HepG2 (cell line): ENCODE data around the gene KLF11. TPM values are rescaled to one million over a fixed set of nuclear protein-coding genes. Genes with fewer than 3 reads are reported as not detected.

Source experiments
- ATAC-seq: fragments of 200-7000 bp; cut with Tn5 transposase; 3 replicates; pipeline ENCODE4 v1.9.1; 2020; ENCODE audit warnings: mild to moderate bottlenecking, moderate library complexity
- BruUV-seq: library from RNA; stranded (reverse); fragments of 400-500 nt; replicated peaks from 2 replicates; lab custom pipeline; 2021; lab: Mats Ljungman, UMichigan
- CTCF ChIA-PET: fragments of 300-600 bp; formaldehyde crosslinking; extraction: SDS; loops from one replicate; lab custom pipeline; 2021; ENCODE audit warnings: low total read pairs, inconsistent platforms, low intra/inter-chr PET ratio; lab: Yijun Ruan, JAX
- POLR2A ChIA-PET: fragments of 350-600 bp; sonication (Branson Sonifier 250); formaldehyde crosslinking; loops from one replicate; lab custom pipeline; 2020; ENCODE audit warnings: antibody characterized with exemption, inconsistent platforms; lab: Yijun Ruan, JAX
- DNase-seq: peaks from one replicate; pipeline ENCODE4 v3.0.0-alpha.2; 2015; ENCODE audit warnings: low spot score
- FAIRE-seq: peaks from 3 replicates; lab custom pipeline; 2011; peaks lifted over from hg19 to GRCh38; lab: Jason Lieb, UNC
- H2AFZ ChIP-seq: one replicate; pipeline ENCODE4 v1.6.1; 2011; ENCODE audit warnings: low read length, inconsistent platforms
- H3K27ac ChIP-seq: fragments of 300-600 bp; 3 replicates; pipeline ENCODE4 v1.8.0; 2011; ENCODE audit warnings: mixed run types, mild to moderate bottlenecking, mixed read lengths, low read length, inconsistent platforms; ENCODE audit not compliant: insufficient read depth; ENCODE audit errors: extremely low read length
- H3K27me3 ChIP-seq, 2 experiments: fragments of 200-600 bp in 1 of 2; 2 replicates in 1 of 2; 3 replicates in 1 of 2; pipeline versions ENCODE4 v1.6.0 to v1.8.0; 2011; ENCODE audit warnings: low read length in 2 of 2, mild to moderate bottlenecking in 2 of 2, moderate library complexity in 2 of 2, inconsistent platforms in 1 of 2; ENCODE audit not compliant: insufficient read depth in 2 of 2, control insufficient read depth in 1 of 2
- H3K36me3 ChIP-seq, 2 experiments: fragments of 200-600 bp in 1 of 2; replicated peaks in 1 of 2; 2 replicates in 1 of 2; 3 replicates in 1 of 2; pipeline versions ENCODE4 v1.5.1 to v1.8.0; 2011; ENCODE audit warnings: low read length in 2 of 2, inconsistent platforms in 1 of 2; ENCODE audit not compliant: insufficient read depth in 2 of 2, control insufficient read depth in 1 of 2
- H3K4me1 ChIP-seq: 2 replicates; pipeline ENCODE4 v1.5.1; 2012; ENCODE audit warnings: low read length, inconsistent platforms; ENCODE audit not compliant: insufficient read depth
- H3K4me2 ChIP-seq: 2 replicates; pipeline ENCODE4 v1.6.0; 2011; ENCODE audit warnings: low read depth, low read length, inconsistent platforms
- H3K4me3 ChIP-seq, 3 experiments: fragments of 200-600 bp in 1 of 3; sonication (generic), shearing (Covaris generic) in 1 of 3; replicated peaks in 1 of 3; 2 replicates each; pipeline ENCODE4 v1.5.1; 2011 to 2016; ENCODE audit warnings: low read length in 3 of 3, inconsistent platforms in 2 of 3, low read depth in 2 of 3, mild to moderate bottlenecking in 2 of 3, control low read depth in 1 of 3, mixed read lengths in 1 of 3; ENCODE audit not compliant: insufficient read depth in 1 of 3
- H3K79me2 ChIP-seq: one replicate; pipeline ENCODE4 v1.6.1; 2011; ENCODE audit warnings: low read length, inconsistent platforms; ENCODE audit not compliant: insufficient read depth
- H3K9ac ChIP-seq: 2 replicates; pipeline ENCODE4 v1.6.0; 2011; ENCODE audit warnings: mild to moderate bottlenecking, low read depth, low read length, inconsistent platforms; ENCODE audit not compliant: insufficient read depth
- H3K9me3 ChIP-seq: 2 replicates; pipeline ENCODE4 v1.5.1; 2012; ENCODE audit warnings: mild to moderate bottlenecking, low read length
- H4K20me1 ChIP-seq: 2 replicates; pipeline ENCODE4 v1.6.0; 2011; ENCODE audit warnings: inconsistent platforms, mild to moderate bottlenecking, low read length, moderate library complexity; ENCODE audit not compliant: insufficient read depth
- ATF2 ChIP-seq: sonication (generic); formaldehyde crosslinking; IDR thresholded peaks from 2 replicates; pipeline ENCODE4 v1.4.0; 2020; ENCODE audit warnings: missing genetic modification reagents
- CSRNP2 ChIP-seq: sonication (generic); formaldehyde crosslinking; conservative IDR thresholded peaks from 2 replicates; pipeline ENCODE4 v1.8.0; 2022; ENCODE audit warnings: low read depth, missing genetic modification reagents
- FOXK2 ChIP-seq: fragments of 450-650 bp; IDR thresholded peaks from 2 replicates; pipeline ENCODE4 v1.6.1; 2016
- ISX ChIP-seq: sonication (generic); formaldehyde crosslinking; conservative IDR thresholded peaks from 2 replicates; pipeline ENCODE4 v1.5.0; 2020; ENCODE audit warnings: missing genetic modification reagents
- LCORL ChIP-seq, 2 experiments: fragments of 450-650 bp in 1 of 2; sonication (generic) in 1 of 2; formaldehyde crosslinking in 1 of 2; IDR thresholded peaks; 2 replicates each; pipeline versions ENCODE4 v1.5.0 to v1.6.1; 2017 to 2020; ENCODE audit warnings: antibody characterized with exemption in 1 of 2, missing genetic modification reagents in 1 of 2
- NFIB ChIP-seq: sonication (generic); formaldehyde crosslinking; IDR thresholded peaks from 2 replicates; pipeline ENCODE4 v1.9.0; 2021; ENCODE audit warnings: missing genetic modification reagents, mild to moderate bottlenecking, borderline replicate concordance
- NR1H2 ChIP-seq: sonication (generic); formaldehyde crosslinking; IDR thresholded peaks from 2 replicates; pipeline ENCODE4 v1.8.1; 2022; ENCODE audit warnings: low read depth, missing genetic modification reagents, borderline replicate concordance
- RAD51 ChIP-seq: fragments of 450-650 bp; IDR thresholded peaks from 2 replicates; pipeline ENCODE4 v1.6.1; 2016; ENCODE audit warnings: borderline replicate concordance
- RCOR2 ChIP-seq: IDR thresholded peaks from 2 replicates; pipeline ENCODE4 v1.6.1; 2016; ENCODE audit warnings: missing biosample characterization, missing genetic modification reagents
- SMAD3 ChIP-seq: sonication (generic); formaldehyde crosslinking; IDR thresholded peaks from 2 replicates; pipeline ENCODE4 v1.4.0; 2020; ENCODE audit warnings: missing genetic modification reagents
- ZNF746 ChIP-seq: sonication (generic); formaldehyde crosslinking; IDR thresholded peaks from 2 replicates; pipeline ENCODE4 v1.8.0; 2022; ENCODE audit warnings: mild to moderate bottlenecking, missing genetic modification reagents
- WGBS: methylation state at CpG from one replicate; pipeline ENCODE4 v1.1.6; 2017; ENCODE audit warnings: low lambda C conversion rate; 5-methylcytosine and 5-hydroxymethylcytosine counted together
- in situ Hi-C: cut with HindIII; loops from 2 replicates; pipeline ENCODE4 v1.10.0; 2017; ENCODE audit warnings: low pct_unique_long_range_greater_than_20kb; ENCODE audit not compliant: extremely low pct_ligation_motif_present
- intact Hi-C: fragments of 100-400 bp; cut with micrococcal nuclease; formaldehyde crosslinking; loops from one replicate; pipeline ENCODE4 v1.10.0; 2022; ENCODE audit not compliant: unreplicated experiment
- polyA plus RNA-seq, 8 experiments: library from polyadenylated mRNA; depleted of rRNA in 3 of 8; stranded (reverse) in 7 of 8; unstranded in 1 of 8; fragments of >200 nt; fragmentation: Illumina TruSeq in 4 of 8; extraction: Trizol in 4 of 8; gene quantifications; 2 replicates each; pipeline versions ENCODE4 v1.2.1 to v1.2.3, GENCODE V29; 2011 to 2016; ENCODE audit warnings: low read depth in 4 of 8, missing spikeins in 1 of 8, mixed read lengths in 1 of 8; ENCODE audit not compliant: insufficient read depth in 1 of 8
- small RNA-seq, 3 experiments: library from RNA; depleted of rRNA; stranded (forward); fragments of <200 nt; gene quantifications; one replicate each; pipeline ENCODE3, GENCODE V24; 2012; ENCODE audit warnings: low read depth in 2 of 3, low replicate concordance in 1 of 3; ENCODE audit not compliant: insufficient read length in 3 of 3, insufficient read depth in 2 of 3
- total RNA-seq, 5 experiments: library from RNA; depleted of rRNA; stranded (reverse); fragments of >200 nt; fragmentation: Illumina TruSeq; extraction: Trizol; gene quantifications; 2 replicates each; pipeline ENCODE4 v1.2.3, GENCODE V29; 2016; ENCODE audit warnings: low read depth in 1 of 5

The KLF11 gene
- total and polyA plus RNA-seq, 2 of the 13 experiments (the other 11 are each of a cell fraction or from before 2014, with no cell fraction given) = 2.5 to 11.8 TPM

GRCh38 chr2:10103179-10103578, 59.8 kb downstream of the KLF11 start:
- intact Hi-C loops = no loop called here
- in situ Hi-C loops = no loop called here
- CTCF ChIA-PET = no interaction called here
- Histone ChIP-seq H3K9me3 (no peaks in the 10 kb centered on the region), H3K79me2 (no peaks in the 10 kb centered on the region), H4K20me1 (no peaks in the 10 kb centered on the region), H3K4me2 (no peak overlapping the region), H3K4me3 (no peak overlapping the region), H3K27ac (no peak overlapping the region), H3K9ac (no peak overlapping the region), H3K27me3 (no peaks in the 10 kb centered on the region; a peak in 2 of 5 replicates)
- BruUV-seq = no TSS peak
- DNase-seq = no peak
- no peak for TF ChIP-seq ZNF746 (CRISPR knock-in tag)
- TF ChIP-seq ISX = no peak
- TF ChIP-seq RAD51 = no peak
- TF ChIP-seq ATF2 = no peak
- TF ChIP-seq SMAD3 = no peak
- no peak for TF ChIP-seq NFIB (CRISPR knock-in tag)
- no peak for TF ChIP-seq FOXK2
- no peak for TF ChIP-seq LCORL (IDR thresholded peaks at IDR 0.05)
- no peak for TF ChIP-seq LCORL (CRISPR knock-in tag; IDR thresholded peaks at IDR 0.05)
- TF ChIP-seq CSRNP2 (CRISPR knock-in tag) = no peak
- TF ChIP-seq NR1H2 = no peak
- TF ChIP-seq RCOR2 (CRISPR knock-in tag) = no peak
- TF ChIP-seq, all 625 proteins: peak for 0
- peaks cover 18% of the 10 kb centered on the region for H3K4me1 ChIP-seq
- ATAC-seq (no peak), FAIRE-seq (no peak)
- H3K36me3 ChIP-seq = no peaks in the 10 kb centered on the region
- POLR2A ChIA-PET = no interaction called here
- H2AFZ ChIP-seq = no peak overlapping the region
- WGBS = 78% methylated on average over 6 of the region's 6 CpGs

Small RNA genes within 50 kb of the gene (small RNA-seq; reads per million reads assigned to genes)
- gene RF00568 = 0 reads per million in 3 experiments

Other genes starting within 250 kb of the KLF11 start
- 27.7 and 34.0 TPM in 2 replicates for gene TAF1B, start 200.1 kb upstream of the KLF11 start, total RNA-seq (2016; rRNA removed; fragmentation: Illumina TruSeq; extraction: Trizol)
- gene TAF1B, start 200.1 kb upstream of the KLF11 start, polyA plus RNA-seq (2011; rRNA removed) = 10.7 and 13.3 TPM in 2 replicates
- gene GRHL1, start 91.9 kb upstream of the KLF11 start, total RNA-seq (2016; rRNA removed; fragmentation: Illumina TruSeq; extraction: Trizol) = 10.6 and 12.0 TPM in 2 replicates
- gene GRHL1, start 91.9 kb upstream of the KLF11 start, polyA plus RNA-seq (2011; rRNA removed) = 9.3 and 13.5 TPM in 2 replicates
- not detected in 2 replicates for gene CYS1, start 36.9 kb downstream of the KLF11 start, total RNA-seq (2016; rRNA removed; fragmentation: Illumina TruSeq; extraction: Trizol)
- 0.04 TPM in 2 replicates for gene CYS1, start 36.9 kb downstream of the KLF11 start, polyA plus RNA-seq (2011; rRNA removed)
- gene RRM2, start 79.2 kb downstream of the KLF11 start, total RNA-seq (2016; rRNA removed; fragmentation: Illumina TruSeq; extraction: Trizol) = 150 and 191 TPM in 2 replicates
- gene RRM2, start 79.2 kb downstream of the KLF11 start, polyA plus RNA-seq (2011; rRNA removed) = 15.2 and 31.3 TPM in 2 replicates